ENCODE data around the gene CYSTM1. TPM values are rescaled to one million over a fixed set of nuclear protein-coding genes. Genes with fewer than 3 reads are reported as not detected.

The CYSTM1 gene
- total and polyA plus RNA-seq, 2 donors (not counting 3 experiments of a cell fraction or from before 2014, with no cell fraction given) = 28.9 to 41.5 TPM

- DNase-seq (ENCODE audit: low read depth, low spot score) (no peak), FAIRE-seq (no peak)
- Histone ChIP-seq H3K9me1 (replicated peaks; ENCODE audit: control insufficient read depth, extremely low read depth, insufficient read depth, low read length) (no peaks in the 10 kb centered on the region), H3K36me3 (ENCODE audit: control insufficient read depth in 2 of 2, extremely low read depth in 1 of 2, insufficient read depth in 2 of 2, low read length in 2 of 2) (no peaks in the 10 kb centered on the region), H3K4me1 (ENCODE audit: control insufficient read depth, extremely low read depth, insufficient read depth, low read length) (peaks cover 4% of the 10 kb centered on the region), H3K27me3 (ENCODE audit: control insufficient read depth in 2 of 2, insufficient read depth in 2 of 2, low read length in 2 of 2) (peaks cover 0 to 3% of the 10 kb centered on the region in 2 experiments), H3K4me2 (ENCODE audit: insufficient read depth, low read length) (no peak overlapping the region), H2AFZ (ENCODE audit: low read depth, low read length) (no peak overlapping the region), H3K27ac (ENCODE audit: insufficient read depth, low read depth, low read length) (no peak overlapping the region), H3K9me3 (replicated peaks; ENCODE audit: control insufficient read depth, insufficient read depth, low read length) (no peaks in the 10 kb centered on the region), H3K4me3 (replicated peaks in 1 of 3; ENCODE audit: insufficient read depth in 1 of 3, low read depth in 1 of 3, low read length in 3 of 3) (no peak overlapping the region), H4K20me1 (replicated peaks; ENCODE audit: control insufficient read depth, extremely low read depth, insufficient read depth, low read length) (no peaks in the 10 kb centered on the region), H3K9ac (replicated peaks; ENCODE audit: extremely low read depth, insufficient read depth, low read length) (no peak overlapping the region), H3K79me2 (ENCODE audit: control insufficient read depth, insufficient read depth, low read length) (no peaks in the 10 kb centered on the region)
- intact Hi-C loops (cut with micrococcal nuclease) = no loop called here
- no TSS peak for BruUV-seq (replicated peaks)
- ChIA-PET POLR2A (no interaction called here), CTCF (interaction anchor here (1.1 to 13.1 kb wide), 5 partner anchors 9 to 289 kb away, joined by 3 to 141 read pairs (median 4); no protein-coding TSS in a partner anchor)
- dilution Hi-C loops (cut with MboI; ENCODE audit: extremely low pct_ligation_motif_present, low sequenced_read_pairs) = no loop called here
- TF ChIP-seq FOS (IDR thresholded peaks at IDR 0.05; ENCODE audit: borderline replicate concordance, insufficient read depth, low read length) (no peak), MYC (IDR thresholded peaks at IDR 0.05; ENCODE audit: low read depth, low read length) (no peak), POLR2A (IDR thresholded peaks at IDR 0.05; ENCODE audit: low read depth, low read length) (no peak), EZH2 (IDR thresholded peaks at IDR 0.05; ENCODE audit: borderline replicate concordance, low read depth, low read length, severe bottlenecking) (no peak)
Measured at GRCh38 chr5:140152022-140152999, 22.7 kb upstream of the CYSTM1 start.

- Histone ChIP-seq H3K9me3 (replicated peaks; ENCODE audit: control insufficient read depth, insufficient read depth, low read length) (no peaks in the 10 kb centered on the region), H3K27ac (ENCODE audit: insufficient read depth, low read depth, low read length) (no peak overlapping the region), H3K79me2 (ENCODE audit: control insufficient read depth, insufficient read depth, low read length) (no peaks in the 10 kb centered on the region), H3K4me2 (ENCODE audit: insufficient read depth, low read length) (no peak overlapping the region), H3K9me1 (replicated peaks; ENCODE audit: control insufficient read depth, extremely low read depth, insufficient read depth, low read length) (no peaks in the 10 kb centered on the region), H3K27me3 (ENCODE audit: control insufficient read depth in 2 of 2, insufficient read depth in 2 of 2, low read length in 2 of 2) (no peaks in the 10 kb centered on the region), H3K4me3 (replicated peaks in 1 of 3; ENCODE audit: insufficient read depth in 1 of 3, low read depth in 1 of 3, low read length in 3 of 3) (no peak overlapping the region), H3K36me3 (ENCODE audit: control insufficient read depth in 2 of 2, extremely low read depth in 1 of 2, insufficient read depth in 2 of 2, low read length in 2 of 2) (no peaks in the 10 kb centered on the region), H2AFZ (ENCODE audit: low read depth, low read length) (no peak overlapping the region), H3K4me1 (ENCODE audit: control insufficient read depth, extremely low read depth, insufficient read depth, low read length) (peaks cover 4% of the 10 kb centered on the region), H3K9ac (replicated peaks; ENCODE audit: extremely low read depth, insufficient read depth, low read length) (no peak overlapping the region), H4K20me1 (replicated peaks; ENCODE audit: control insufficient read depth, extremely low read depth, insufficient read depth, low read length) (no peaks in the 10 kb centered on the region)
- TF ChIP-seq GATA2 (IDR thresholded peaks at IDR 0.05; ENCODE audit: insufficient read depth, insufficient read length, low read depth, low read length) = no peak
- no peak for TF ChIP-seq POLR2A (IDR thresholded peaks at IDR 0.05; ENCODE audit: low read depth, low read length)
- TF ChIP-seq MYC (IDR thresholded peaks at IDR 0.05; ENCODE audit: low read depth, low read length) = no peak
- no peak for TF ChIP-seq CTCF (IDR thresholded peaks at IDR 0.05; ENCODE audit: extremely low read depth in 1 of 2, insufficient read depth in 1 of 2, low read depth in 1 of 2, low read length in 2 of 2)
- TF ChIP-seq EZH2 (IDR thresholded peaks at IDR 0.05; ENCODE audit: borderline replicate concordance, low read depth, low read length, severe bottlenecking) = no peak
- no peak for TF ChIP-seq POLR2AphosphoS5 (IDR thresholded peaks at IDR 0.05; ENCODE audit: insufficient read depth, low read depth, low read length)
- no peak for TF ChIP-seq FOS (IDR thresholded peaks at IDR 0.05; ENCODE audit: borderline replicate concordance, insufficient read depth, low read length)
- ChIA-PET CTCF (interaction anchor here (1.4 to 13.1 kb wide), 6 partner anchors 7 to 365 kb away, joined by 3 to 141 read pairs (median 32); no protein-coding TSS in a partner anchor), POLR2A (no interaction called here)
- BruUV-seq (replicated peaks) = no TSS peak
- FAIRE-seq (no peak), DNase-seq (ENCODE audit: low read depth, low spot score) (no peak)
- dilution Hi-C loops (cut with MboI; ENCODE audit: extremely low pct_ligation_motif_present, low sequenced_read_pairs) (no loop called here), intact Hi-C loops (cut with micrococcal nuclease) (no loop called here)
Measured at GRCh38 chr5:140153255-140153654, 21.7 kb upstream of the CYSTM1 start.
